HG02970 (cell line): ENCODE data around the gene LPIN1.
A peak's percentile ranks its signal among the peaks of the same experiment; 100 is the strongest.

Experiments used
- ATAC-seq: cut with Tn5 transposase; IDR thresholded peaks from one replicate; pipeline ENCODE4 v1.9.1; 2021; ENCODE audit warnings: mild to moderate bottlenecking, moderate library complexity, moderate number of reproducible peaks; ENCODE audit not compliant: unreplicated experiment, low FRiP score

Gene LPIN1, protein sequence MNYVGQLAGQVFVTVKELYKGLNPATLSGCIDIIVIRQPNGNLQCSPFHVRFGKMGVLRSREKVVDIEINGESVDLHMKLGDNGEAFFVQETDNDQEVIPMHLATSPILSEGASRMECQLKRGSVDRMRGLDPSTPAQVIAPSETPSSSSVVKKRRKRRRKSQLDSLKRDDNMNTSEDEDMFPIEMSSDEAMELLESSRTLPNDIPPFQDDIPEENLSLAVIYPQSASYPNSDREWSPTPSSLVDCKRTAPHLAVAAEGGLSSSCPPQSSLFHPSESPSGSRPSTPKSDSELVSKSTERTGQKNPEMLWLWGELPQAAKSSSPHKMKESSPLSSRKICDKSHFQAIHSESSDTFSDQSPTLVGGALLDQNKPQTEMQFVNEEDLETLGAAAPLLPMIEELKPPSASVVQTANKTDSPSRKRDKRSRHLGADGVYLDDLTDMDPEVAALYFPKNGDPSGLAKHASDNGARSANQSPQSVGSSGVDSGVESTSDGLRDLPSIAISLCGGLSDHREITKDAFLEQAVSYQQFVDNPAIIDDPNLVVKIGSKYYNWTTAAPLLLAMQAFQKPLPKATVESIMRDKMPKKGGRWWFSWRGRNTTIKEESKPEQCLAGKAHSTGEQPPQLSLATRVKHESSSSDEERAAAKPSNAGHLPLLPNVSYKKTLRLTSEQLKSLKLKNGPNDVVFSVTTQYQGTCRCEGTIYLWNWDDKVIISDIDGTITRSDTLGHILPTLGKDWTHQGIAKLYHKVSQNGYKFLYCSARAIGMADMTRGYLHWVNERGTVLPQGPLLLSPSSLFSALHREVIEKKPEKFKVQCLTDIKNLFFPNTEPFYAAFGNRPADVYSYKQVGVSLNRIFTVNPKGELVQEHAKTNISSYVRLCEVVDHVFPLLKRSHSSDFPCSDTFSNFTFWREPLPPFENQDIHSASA

DNA sequence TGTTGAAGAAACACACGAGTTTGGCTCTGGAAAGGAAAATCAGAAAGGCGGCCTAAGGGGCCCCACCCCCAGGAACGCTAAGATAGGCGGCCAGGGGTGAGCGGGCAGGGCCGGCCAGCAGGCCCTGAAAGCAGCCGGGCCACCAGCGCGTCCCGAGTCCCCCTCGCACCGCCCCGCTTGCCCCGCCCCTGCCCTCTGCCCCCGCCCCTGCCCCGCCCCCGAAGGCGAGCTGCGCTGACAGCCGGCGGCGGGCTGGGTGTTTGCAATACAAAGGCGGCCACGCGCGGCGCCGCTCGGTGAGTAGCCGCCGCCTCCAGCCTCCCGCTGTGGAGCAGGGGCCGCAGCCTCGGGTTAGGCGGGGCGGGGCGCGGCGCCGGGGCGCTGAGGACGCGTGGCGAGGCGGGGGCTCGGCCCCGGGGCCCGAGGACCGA lies at the start of gene LPIN1:
Gene LPIN1 (plus strand): TSS at position 257 of the 431 bp plus-strand sequence. CDS start 18,910 bp downstream, outside the sequence.
- peak; percentile 52 for ATAC-seq

DNA sequence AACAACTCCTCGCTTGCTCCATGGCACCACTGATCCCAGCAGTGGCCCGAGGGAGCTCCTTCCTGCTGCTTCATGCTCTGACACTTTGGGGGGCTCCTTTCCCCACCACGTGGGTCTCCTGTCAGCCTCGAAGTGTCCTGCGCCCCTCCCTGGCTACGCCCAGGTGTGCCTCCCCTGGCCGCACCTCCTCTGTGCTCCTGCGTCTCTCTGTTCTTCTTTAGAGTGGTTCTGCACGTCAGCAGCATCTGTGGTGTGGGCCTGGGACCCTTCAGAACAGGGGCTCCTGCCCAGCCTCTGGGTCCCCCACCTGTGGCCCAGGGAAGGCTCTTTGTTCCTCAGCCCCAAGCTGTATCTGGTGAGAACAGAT lies 49.7 kb upstream of the LPIN1 start:
- ATAC-seq = no peak

DNA sequence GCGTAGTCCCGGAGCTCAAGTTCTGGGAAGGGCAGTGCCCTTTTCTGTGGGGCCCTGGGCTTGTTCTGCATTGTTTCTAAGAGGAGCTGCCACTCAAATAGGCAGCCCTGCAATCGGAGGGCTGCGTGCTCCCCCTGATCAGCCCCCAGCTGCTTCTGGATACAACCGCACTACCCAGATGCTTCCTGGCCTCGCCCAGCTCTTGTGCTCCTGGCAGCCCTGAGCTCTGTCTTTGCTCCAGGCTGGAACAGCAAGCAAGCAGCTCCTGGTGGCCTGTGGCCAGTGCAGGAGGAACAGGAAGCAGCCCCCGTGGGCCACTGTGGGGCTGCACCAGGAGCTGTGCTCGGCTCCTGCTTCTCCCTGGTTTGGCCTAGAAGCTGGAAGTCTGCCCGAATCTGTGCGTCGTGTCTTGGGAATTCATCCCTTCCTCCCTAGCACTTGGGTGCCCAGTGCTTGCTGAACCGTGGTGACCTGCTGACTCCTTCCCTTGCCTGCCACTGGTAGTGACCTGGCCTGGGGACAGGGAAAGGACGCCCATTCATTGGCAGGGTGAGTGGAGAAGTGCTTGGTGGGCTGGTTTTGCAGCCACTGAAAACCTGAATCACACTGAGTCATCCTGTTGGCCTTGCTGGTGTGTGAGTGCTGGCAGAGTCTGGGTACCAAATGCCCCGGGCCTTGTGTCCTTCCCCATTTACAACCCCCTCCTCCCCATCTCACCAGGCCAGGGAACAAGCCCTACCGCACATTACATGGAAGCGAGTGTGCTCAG lies 49.1 kb upstream of the LPIN1 start:
- no peak for ATAC-seq

DNA sequence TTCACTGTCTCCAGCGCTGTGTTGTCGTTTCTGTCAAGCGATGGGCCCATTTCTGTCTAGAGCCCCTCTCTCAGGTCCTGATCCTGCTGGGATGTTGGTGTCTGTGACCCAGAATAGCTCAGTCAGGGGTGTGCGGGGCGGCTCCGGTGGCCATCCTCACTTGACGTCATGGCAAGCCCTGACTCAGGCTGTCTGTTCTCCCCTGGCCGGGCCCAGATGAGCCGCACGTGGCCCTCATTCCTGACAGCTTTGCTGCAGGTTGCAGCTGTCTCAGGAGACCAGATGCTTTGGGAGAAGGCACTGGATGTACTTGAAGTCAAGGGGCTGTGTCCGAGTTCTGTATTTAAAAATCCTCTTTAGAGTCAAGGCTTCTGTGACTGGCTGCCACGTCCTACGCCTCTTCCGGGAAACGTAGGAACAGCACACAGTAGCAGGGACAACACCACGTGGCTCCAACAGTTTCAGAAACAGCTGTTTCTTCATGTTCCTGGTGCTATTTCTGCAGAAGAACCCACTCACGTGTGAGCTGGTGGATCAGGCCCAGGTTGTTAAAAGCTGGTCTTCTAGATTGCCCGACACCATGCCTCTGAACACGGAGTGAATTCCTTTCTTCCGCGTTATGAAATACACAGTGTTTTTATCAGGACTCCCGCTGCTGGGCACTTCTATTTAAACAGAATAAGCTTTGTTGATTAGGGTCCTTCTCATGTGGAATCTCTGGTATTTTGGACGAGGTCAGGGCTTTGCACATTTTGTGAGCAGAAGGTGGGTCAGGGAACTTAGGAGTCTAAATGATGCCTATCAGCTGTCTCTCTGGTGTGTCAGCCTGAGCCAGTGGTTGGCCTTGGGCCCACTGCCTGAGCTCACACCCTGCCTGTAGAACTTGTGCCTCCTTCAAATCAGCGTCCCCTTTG lies 48.2 kb upstream of the LPIN1 start:
- ATAC-seq = no peak

DNA sequence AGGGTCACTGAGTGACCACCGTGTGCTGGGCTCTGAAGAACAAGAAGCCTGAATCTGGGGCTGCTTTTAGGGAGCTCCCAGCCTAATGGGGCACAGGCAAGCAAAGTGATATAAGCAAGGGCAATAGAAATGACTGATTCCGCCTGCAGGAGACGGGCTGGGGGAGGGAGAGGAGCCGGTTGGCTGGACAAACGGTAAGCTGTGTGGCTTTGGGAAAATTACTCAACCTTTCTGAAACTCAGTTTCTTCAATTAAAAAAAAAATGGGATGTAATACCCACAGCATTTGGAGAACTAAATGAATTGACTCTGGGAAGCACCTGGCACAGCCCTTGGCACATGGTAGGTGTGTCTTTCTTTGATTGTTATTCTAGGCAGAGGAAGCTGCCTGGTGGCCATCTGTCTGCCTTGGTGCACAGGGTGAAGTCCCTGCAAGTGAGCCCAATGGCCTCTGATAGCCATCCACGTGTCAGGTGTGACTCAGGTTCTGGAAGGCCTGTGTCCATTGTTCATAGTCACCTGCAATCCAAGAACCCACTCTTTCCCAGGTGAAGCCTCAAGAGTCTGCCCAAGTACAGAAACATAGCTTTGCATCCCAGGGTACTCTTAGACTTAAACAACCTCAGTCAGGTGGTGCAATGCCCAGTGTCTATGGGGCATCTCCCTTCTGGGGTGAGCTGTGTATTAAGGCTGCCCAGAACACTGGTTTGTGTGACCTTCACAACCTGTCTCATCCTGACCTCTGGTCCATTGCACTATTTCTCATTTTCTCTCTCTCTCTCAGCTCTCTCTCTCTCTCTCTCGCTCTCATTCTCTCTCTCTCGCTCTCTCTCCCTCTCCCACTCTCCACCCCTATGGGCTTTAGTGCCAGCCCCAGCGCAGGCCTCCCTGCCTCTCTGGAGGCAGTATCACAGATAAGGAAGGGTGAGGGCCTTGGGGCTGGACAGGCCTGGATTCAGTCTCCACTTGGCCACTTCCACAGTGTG lies 46.5 kb upstream of the LPIN1 start:
- ATAC-seq = no peak

DNA sequence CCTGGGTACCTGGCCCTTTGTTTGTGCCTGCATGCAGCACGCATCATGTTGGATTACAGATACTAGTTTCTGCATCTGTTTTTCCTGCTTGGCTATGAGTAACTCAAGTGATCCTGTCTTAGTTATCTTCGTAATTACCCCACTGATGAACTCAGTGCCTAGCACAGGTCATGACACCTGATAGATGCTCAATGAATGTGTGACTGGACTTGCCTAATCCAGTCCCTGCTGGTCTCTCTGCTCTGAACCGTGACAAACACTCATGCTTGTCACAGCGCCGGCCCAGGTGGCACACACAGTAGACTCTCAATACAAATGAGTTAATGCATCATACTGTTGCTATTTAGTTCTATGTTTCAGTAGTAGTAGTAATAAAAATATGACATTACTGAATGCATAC lies 45.2 kb upstream of the LPIN1 start:
- no peak for ATAC-seq

DNA sequence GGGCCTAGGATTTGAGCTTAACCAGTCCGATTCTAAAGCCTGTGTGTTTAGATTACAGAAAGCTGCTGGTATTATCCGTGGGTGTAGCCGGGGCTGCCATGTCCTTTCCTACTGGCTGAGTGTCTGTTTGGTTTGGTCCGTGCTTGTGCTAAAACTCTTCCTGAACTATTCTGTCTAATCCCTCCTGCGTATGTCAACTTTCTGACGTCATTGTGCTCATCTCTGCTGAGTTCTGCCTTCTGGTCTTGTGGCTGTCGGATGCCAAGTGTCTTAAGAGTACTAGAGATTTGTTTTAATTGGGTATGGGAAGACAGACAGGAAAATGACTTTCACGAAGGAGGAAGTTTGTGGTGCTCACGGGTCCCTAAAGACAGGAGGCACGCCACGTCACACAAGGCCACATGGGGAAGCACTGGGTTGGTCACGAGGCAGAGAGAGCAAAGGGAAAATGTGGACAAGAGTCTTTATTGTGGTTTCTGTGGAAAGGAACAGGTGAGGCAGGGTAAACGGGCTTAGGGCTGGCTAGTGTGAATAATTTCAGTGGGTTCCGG lies 44.6 kb upstream of the LPIN1 start:
- no peak for ATAC-seq

DNA sequence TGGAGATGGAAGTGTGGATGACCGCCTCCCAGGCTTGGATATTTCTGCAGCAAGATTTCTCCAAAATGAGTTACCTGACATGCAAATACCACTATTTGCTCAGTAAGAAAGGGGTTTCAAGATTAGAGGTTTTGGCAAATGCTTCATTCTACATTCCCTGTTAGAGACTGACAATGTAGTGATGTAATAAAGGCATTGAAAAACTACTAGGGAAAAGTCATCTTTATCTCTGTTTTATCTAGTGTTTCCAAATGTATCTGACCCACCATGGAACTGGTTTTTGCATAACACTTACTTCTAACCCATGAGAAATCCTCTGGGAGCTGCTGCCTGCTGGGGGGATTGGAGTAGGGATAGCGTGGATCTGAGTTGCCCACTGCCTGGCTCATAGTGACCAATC lies 43.5 kb upstream of the LPIN1 start:
- ATAC-seq = no peak

DNA sequence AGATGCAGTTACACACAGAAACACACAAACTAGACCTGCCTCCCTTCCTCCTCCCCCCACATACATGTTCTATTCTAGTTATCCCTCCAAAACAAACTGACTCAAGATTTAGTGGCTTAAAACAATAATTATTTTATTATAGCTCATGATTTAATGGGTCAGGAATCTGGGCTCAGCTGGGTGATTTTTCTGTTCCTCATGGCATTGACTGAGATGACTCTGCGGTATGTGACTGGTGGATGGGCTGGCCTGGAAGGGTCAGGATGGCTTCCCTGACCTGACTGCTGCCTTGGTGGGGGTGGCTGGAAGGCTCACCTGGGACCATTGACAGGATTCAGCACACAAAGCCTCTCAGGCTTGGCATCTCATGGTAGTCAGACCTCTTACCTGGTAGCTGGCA lies 42.7 kb upstream of the LPIN1 start:
- no peak for ATAC-seq

DNA sequence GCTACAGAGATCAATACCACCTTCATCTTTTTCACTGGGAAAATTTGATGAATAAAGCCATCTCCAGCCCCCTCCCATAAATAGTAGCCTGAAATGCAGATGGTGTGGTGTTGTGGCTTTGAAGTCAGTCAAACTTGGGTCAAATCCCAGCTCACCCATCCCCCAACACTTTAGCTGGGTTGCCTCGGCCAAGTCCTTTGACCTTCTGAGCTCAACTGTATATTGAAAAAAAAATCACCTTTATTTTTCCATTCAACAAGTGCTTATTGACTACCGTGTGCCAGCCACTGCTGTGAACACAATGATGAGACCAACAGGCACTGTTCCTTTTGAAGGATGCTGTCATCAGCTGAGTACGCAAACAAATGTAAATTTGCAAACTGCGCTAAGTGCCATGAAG lies 41.4 kb upstream of the LPIN1 start:
- ATAC-seq = no peak

DNA sequence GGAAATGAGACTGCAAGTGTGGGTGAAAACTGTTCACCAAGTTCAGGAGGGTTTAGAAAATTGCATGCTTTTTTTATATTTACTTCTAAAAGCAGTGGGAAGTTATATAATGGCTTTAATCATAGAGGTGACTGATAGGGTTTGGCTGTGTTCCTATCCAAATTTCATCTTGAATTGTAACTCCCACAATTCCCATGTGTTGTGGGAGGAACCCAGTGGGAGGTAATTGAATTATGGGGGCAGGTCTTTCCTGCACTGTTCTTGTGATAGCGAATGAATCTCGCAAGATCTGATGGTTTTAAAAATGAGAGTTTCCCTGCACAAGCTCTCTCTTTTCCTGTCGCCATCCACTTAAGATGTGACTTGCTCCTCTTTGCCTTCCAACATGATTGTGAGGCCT lies 40.7 kb upstream of the LPIN1 start:
- no peak for ATAC-seq

DNA sequence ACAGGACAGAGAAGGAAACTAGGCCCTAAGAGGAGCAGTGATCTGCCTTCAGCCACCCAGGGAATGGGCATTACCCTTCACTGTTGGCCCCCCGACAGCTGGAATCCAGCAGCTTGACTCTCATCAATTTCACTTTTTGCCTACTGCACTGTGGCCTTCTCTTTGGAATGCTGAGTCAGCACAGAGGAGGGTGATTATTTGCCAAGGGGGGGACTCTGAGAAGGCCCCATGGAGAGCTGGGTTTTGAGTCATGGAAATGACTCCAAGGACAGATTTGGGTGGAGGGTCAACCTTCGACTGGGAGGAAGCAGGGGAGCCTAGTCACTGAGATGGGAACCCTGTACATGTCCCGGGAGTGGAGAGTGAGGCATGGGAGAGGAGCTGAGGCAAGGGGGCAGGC lies 38.3 kb upstream of the LPIN1 start:
- ATAC-seq = no peak

DNA sequence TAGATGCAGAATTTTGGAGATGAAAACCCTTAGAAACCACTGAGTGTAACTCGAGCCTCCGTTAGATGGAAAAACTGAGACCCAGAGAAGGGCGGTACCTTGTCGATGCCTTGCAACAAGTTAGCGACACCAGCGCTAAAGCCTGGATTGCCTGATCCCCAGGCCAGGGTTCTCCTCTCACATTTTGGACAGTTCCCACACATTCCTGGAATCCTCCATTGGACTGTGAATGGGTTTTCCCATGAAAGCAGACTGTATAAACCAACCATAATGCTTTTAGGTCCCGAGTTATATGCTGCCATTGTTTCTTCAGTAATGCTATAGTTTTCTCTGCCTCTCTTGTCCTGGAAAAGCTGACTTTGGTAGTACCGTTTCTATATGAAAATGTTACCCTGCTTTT lies 37.1 kb upstream of the LPIN1 start:
- ATAC-seq = no peak

DNA sequence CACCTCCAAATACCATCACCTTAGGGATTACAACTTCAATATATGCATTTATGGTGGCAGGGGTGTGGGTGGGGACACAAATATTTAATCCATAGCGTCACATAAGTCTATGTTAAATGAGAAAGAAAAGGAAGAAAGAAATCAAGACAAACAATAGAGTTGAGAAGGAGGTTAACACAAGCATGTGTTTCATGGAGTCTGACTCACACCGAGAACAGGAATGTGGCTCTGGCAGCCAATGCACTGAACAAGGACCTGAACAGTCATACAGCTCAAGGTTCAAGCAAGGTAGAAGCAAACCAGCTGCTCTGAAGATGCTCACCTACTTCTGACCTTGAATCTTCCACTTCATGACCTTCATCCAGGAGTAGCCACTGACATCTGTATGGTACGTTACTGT lies 36.2 kb upstream of the LPIN1 start:
- no peak for ATAC-seq

DNA sequence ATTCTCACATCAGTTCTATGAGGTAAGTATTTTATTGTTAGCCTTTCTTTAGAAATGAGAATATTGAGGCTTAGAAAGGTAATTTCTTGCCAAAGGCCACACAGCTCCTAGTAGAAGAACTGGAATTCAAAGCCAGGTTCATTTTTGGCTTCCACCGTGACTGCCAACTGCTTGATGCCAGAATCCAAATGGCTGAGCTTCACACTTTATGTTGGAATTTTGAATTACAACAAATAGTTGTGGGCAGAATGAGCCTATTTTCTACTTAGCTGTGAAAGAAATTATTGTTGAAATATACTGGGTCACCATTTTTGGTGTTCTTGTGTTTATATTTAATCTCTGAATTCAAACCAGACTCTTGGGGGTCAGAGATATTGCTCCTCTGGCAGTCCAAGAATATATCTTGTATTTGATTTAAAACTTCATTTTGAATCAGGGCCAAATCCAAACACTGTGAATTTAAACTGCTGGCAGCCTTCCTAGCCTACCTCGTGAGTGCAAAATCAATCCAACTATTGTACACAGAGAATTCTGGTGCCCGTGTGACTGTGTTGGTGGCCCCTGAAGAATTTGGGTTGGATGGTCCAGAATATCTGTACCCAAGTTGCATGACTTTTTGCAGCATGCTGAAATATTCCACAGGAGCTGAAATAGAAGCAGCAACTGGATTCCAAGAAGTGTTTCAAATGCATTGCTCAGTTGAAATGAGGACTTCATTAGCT lies 35.6 kb upstream of the LPIN1 start:
- ATAC-seq = no peak

DNA sequence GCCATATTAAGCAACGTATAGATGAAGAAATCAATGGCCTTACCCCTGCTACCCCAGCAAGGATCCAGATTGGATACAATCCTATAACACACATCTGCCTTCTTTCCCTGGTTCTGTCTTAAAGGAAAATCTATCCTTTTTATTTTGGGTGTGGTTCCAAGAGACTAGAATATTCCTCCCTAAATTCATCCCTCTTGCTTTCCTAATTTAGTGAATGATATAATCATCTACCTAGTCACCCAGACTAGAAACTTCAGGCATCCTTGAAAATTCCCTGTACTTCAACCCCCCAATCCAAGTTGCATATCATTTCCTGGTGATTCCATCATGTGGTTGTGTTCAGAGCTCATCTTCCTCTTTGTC lies 35.1 kb upstream of the LPIN1 start:
- ATAC-seq = no peak

DNA sequence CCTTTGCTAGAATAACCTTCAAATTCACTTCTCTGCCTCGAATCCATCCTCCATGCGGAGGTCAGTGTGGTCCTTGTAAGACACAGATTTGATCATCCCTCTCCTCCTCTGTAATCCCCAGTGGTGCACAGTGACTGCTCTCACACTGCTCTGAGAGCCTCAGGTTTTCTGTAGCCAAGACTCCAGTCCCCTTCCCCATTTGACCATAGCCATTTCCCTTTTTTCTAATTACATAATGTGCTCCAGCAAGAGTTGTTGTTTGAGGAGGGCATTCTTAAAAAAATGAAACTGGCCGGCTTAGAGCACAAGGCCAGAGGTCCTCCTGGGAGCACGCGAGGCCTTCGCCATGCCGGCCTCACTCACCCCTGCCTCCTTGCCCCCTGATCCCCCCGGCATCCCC lies 34.7 kb upstream of the LPIN1 start:
- no peak for ATAC-seq

DNA sequence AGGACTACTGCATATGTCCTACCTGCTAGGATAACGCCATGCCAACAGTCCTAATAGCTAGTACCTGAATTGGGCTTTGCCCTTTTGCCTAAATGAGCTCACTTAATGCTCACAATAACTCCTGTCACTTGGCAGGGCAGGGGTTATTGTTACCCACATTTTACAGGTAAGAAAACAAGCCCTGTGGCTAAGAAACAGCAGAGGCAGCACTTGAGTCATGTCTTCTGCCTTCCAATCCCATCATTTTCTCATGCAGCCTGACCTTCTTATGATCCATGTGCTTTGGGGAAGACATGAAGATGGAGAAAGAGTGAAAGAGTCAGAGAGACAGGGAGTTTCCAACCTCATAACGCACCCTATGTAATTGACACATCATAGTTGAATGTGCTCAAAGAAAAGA lies 33.6 kb upstream of the LPIN1 start:
- no peak for ATAC-seq
